Large intestine (tissue), 3 donors: ENCODE results near the gene CCDC146. TPM values are rescaled to one million over a fixed set of nuclear protein-coding genes. Genes with fewer than 3 reads are reported as not detected.
A peak's percentile ranks its signal among the peaks of the same experiment; 100 is the strongest.
"Not testable (repeated sequence)": the region's sequence is repeated elsewhere in the genome, so short reads cannot be mapped to it uniquely, and the experiment has no call there.

Experiments
- DNase-seq, 2 donors: peaks; one replicate each; pipeline versions ENCODE4 v3.0.0 to v3.0.0-alpha.2; 2013
- H3K27ac ChIP-seq: one replicate; pipeline ENCODE4 v1.5.1; 2013; ENCODE audit warnings: low read length
- H3K27me3 ChIP-seq: 2 replicates; pipeline ENCODE4 v1.6.1; 2013; ENCODE audit warnings: low read length; ENCODE audit not compliant: control insufficient read depth, insufficient read depth
- H3K36me3 ChIP-seq: 2 replicates; pipeline ENCODE4 v1.6.1; 2013; ENCODE audit warnings: low read length; ENCODE audit not compliant: control insufficient read depth, insufficient read depth
- H3K4me1 ChIP-seq: one replicate; pipeline ENCODE4 v1.6.1; 2013; ENCODE audit warnings: low read length; ENCODE audit not compliant: control insufficient read depth, insufficient read depth
- H3K4me3 ChIP-seq: one replicate; pipeline ENCODE4 v1.5.1; 2013; ENCODE audit warnings: low read length
- H3K9me3 ChIP-seq: one replicate; pipeline ENCODE4 v1.6.1; 2013; ENCODE audit warnings: mild to moderate bottlenecking, low read depth, low read length, moderate library complexity; ENCODE audit not compliant: control insufficient read depth
- WGBS: methylation state at CpG from one replicate; pipeline ENCODE4 v1.1.5; 2013; ENCODE audit warnings: low lambda C conversion rate; ENCODE audit not compliant: insufficient coverage; 5-methylcytosine and 5-hydroxymethylcytosine counted together
- polyA plus RNA-seq: library from polyadenylated mRNA; unstranded; fragments of 120-200 nt; gene quantifications from one replicate; pipeline ENCODE4 v1.2.1, GENCODE V29; 2013

CCDC146 gene
- polyA plus RNA-seq, 1 donor = 13.4 TPM

- Histone ChIP-seq H3K27me3 (no peaks in the 10 kb centered on the region), H3K4me1 (peaks cover 7% of the 10 kb centered on the region), H3K36me3 (no peaks in the 10 kb centered on the region), H3K9me3 (no peaks in the 10 kb centered on the region), H3K27ac (no peak overlapping the region), H3K4me3 (no peak overlapping the region)
- no CpG with 5 or more reads among the region's 4 CpGs for WGBS
- no peak for DNase-seq
Observed at GRCh38 chr7:77222065-77222464, 99.7 kb downstream of the CCDC146 start.

GRCh38 chr7:77222819-77223218, 100.4 kb downstream of the CCDC146 start:
- H3K4me1 ChIP-seq = peaks cover 8% of the 10 kb centered on the region
- DNase-seq = no peak
- no peak overlapping the region for H3K4me3 ChIP-seq
- H3K27ac ChIP-seq = no peak overlapping the region
- no CpG with 5 or more reads among the region's 4 CpGs for WGBS
- H3K9me3 ChIP-seq = no peaks in the 10 kb centered on the region
- no peaks in the 10 kb centered on the region for H3K27me3 ChIP-seq
- H3K36me3 ChIP-seq = no peaks in the 10 kb centered on the region

GRCh38 chr7:77223261-77223660, 100.8 kb downstream of the CCDC146 start:
- no peak overlapping the region for H3K4me3 ChIP-seq
- DNase-seq = no peak
- H3K27ac ChIP-seq = no peak overlapping the region
- no peaks in the 10 kb centered on the region for H3K9me3 ChIP-seq
- peaks cover 8% of the 10 kb centered on the region for H3K4me1 ChIP-seq
- H3K36me3 ChIP-seq = no peaks in the 10 kb centered on the region
- 77% methylated on average over 2 of the region's 2 CpGs for WGBS
- no peaks in the 10 kb centered on the region for H3K27me3 ChIP-seq

GRCh38 chr7:77226357-77226839, 104.0 kb downstream of the CCDC146 start:
- no CpG with 5 or more reads among the region's 1 CpG for WGBS
- peak in 1 of 2 donors; percentile 72 for DNase-seq
- Histone ChIP-seq H3K27me3 (no peaks in the 10 kb centered on the region), H3K4me1 (peaks cover 8% of the 10 kb centered on the region), H3K27ac (peak overlapping the region; percentile 52), H3K4me3 (no peak overlapping the region), H3K9me3 (peaks cover 8% of the 10 kb centered on the region), H3K36me3 (no peaks in the 10 kb centered on the region)

GRCh38 chr7:77228795-77229194, 106.4 kb downstream of the CCDC146 start:
- H3K36me3 ChIP-seq, DNase-seq, H3K4me3 ChIP-seq, H3K27ac ChIP-seq, H3K9me3 ChIP-seq, H3K27me3 ChIP-seq, H3K4me1 ChIP-seq: not testable (repeated sequence)

GRCh38 chr7:77232467-77232866, 110.1 kb downstream of the CCDC146 start:
- H3K27ac ChIP-seq = no peak overlapping the region
- H3K9me3 ChIP-seq = peaks cover 8% of the 10 kb centered on the region
- no CpG with 5 or more reads among the region's 2 CpGs for WGBS
- no peaks in the 10 kb centered on the region for H3K27me3 ChIP-seq
- no peaks in the 10 kb centered on the region for H3K4me1 ChIP-seq
- no peak for DNase-seq
- no peak overlapping the region for H3K4me3 ChIP-seq
- H3K36me3 ChIP-seq = peaks cover 5% of the 10 kb centered on the region

GRCh38 chr7:77235276-77235675, 112.9 kb downstream of the CCDC146 start:
- Histone ChIP-seq H3K27me3 (no peaks in the 10 kb centered on the region), H3K36me3 (peaks cover 5% of the 10 kb centered on the region), H3K27ac (no peak overlapping the region), H3K4me1 (no peaks in the 10 kb centered on the region), H3K9me3 (peaks cover 6% of the 10 kb centered on the region), H3K4me3 (no peak overlapping the region)
- no peak for DNase-seq
- WGBS = 100% methylated on average over 2 of the region's 2 CpGs

GRCh38 chr7:77238703-77239136, 116.3 kb downstream of the CCDC146 start:
- no peak overlapping the region for H3K4me3 ChIP-seq
- DNase-seq = peak in 1 of 2 donors; percentile 9
- peaks cover 3% of the 10 kb centered on the region for H3K4me1 ChIP-seq
- H3K27ac ChIP-seq = no peak overlapping the region
- WGBS = no CpG with 5 or more reads among the region's 2 CpGs
- H3K27me3 ChIP-seq = no peaks in the 10 kb centered on the region
- no peaks in the 10 kb centered on the region for H3K9me3 ChIP-seq
- H3K36me3 ChIP-seq = peaks cover 5% of the 10 kb centered on the region

GRCh38 chr7:77239471-77239870, 117.1 kb downstream of the CCDC146 start:
- DNase-seq = no peak
- no peaks in the 10 kb centered on the region for H3K9me3 ChIP-seq
- peaks cover 5% of the 10 kb centered on the region for H3K36me3 ChIP-seq
- H3K4me3 ChIP-seq = no peak overlapping the region
- H3K4me1 ChIP-seq = peaks cover 3% of the 10 kb centered on the region
- no CpG with 5 or more reads among the region's 3 CpGs for WGBS
- no peaks in the 10 kb centered on the region for H3K27me3 ChIP-seq
- no peak overlapping the region for H3K27ac ChIP-seq

- Histone ChIP-seq H3K9me3 (no peaks in the 10 kb centered on the region), H3K27me3 (no peaks in the 10 kb centered on the region), H3K36me3 (peaks cover 3% of the 10 kb centered on the region), H3K27ac (peak overlapping the region; percentile 33), H3K4me1 (peaks cover 3% of the 10 kb centered on the region), H3K4me3 (no peak overlapping the region)
- no CpG with 5 or more reads among the region's 2 CpGs for WGBS
- DNase-seq = peak in 1 of 2 donors; percentile 5
Observed at GRCh38 chr7:77242068-77242467, 119.7 kb downstream of the CCDC146 start.

GRCh38 chr7:77242554-77242953, 120.1 kb downstream of the CCDC146 start:
- peaks cover 3% of the 10 kb centered on the region for H3K4me1 ChIP-seq
- no peak overlapping the region for H3K4me3 ChIP-seq
- no peaks in the 10 kb centered on the region for H3K9me3 ChIP-seq
- no peaks in the 10 kb centered on the region for H3K27me3 ChIP-seq
- peak overlapping the region; percentile 40 for H3K27ac ChIP-seq
- peak in 1 of 2 donors; percentile 18 for DNase-seq
- no peaks in the 10 kb centered on the region for H3K36me3 ChIP-seq
- no CpG with 5 or more reads among the region's 2 CpGs for WGBS
